K562 (cell line): Measurements from ENCODE around the gene AGPAT1. TPM values are rescaled to one million over a fixed set of nuclear protein-coding genes. Genes with fewer than 3 reads are reported as not detected.

ENCODE experiments used
- ATAC-seq: fragments of 200-7000 bp; cut with Tn5 transposase; 3 replicates; pipeline ENCODE4 v1.9.1; 2020; ENCODE audit warnings: moderate library complexity
- BruUV-seq: library from RNA; stranded (reverse); fragments of 400-500 nt; replicated peaks from 2 replicates; lab custom pipeline; 2021; lab: Mats Ljungman, UMichigan
- CTCF ChIA-PET: fragments of 300-600 bp; formaldehyde crosslinking; extraction: SDS; loops from one replicate; lab custom pipeline; 2021; ENCODE audit warnings: low intra/inter-chr PET ratio; lab: Yijun Ruan, JAX
- POLR2A ChIA-PET: fragments of 300-600, 350-650 bp; sonication (Branson Sonifier 250); formaldehyde crosslinking; extraction: SDS; loops from one replicate; lab custom pipeline; 2021; ENCODE audit warnings: antibody characterized with exemption, inconsistent platforms; lab: Yijun Ruan, JAX
- DNase-seq, 4 experiments: peaks; one replicate each; pipeline versions ENCODE4 v3.0.0 to v3.0.0-alpha.2; 2011 to 2018; ENCODE audit warnings: low spot score in 3 of 4, mixed read lengths in 3 of 4; ENCODE audit errors: extremely low read depth in 1 of 4
- FAIRE-seq: peaks from 2 replicates; lab custom pipeline; 2011; peaks lifted over from hg19 to GRCh38; lab: Jason Lieb, UNC
- H2AFZ ChIP-seq: 2 replicates; pipeline ENCODE4 v1.6.0; 2011; ENCODE audit warnings: low read depth, low read length, control low read depth, inconsistent platforms
- H3K27ac ChIP-seq: fragments of 200-600 bp; 3 replicates; pipeline ENCODE4 v1.8.0; 2011; ENCODE audit warnings: low read depth, mild to moderate bottlenecking, control low read depth, inconsistent platforms, low read length, moderate library complexity, mixed read lengths; ENCODE audit errors: extremely low read depth
- H3K27me3 ChIP-seq, 2 experiments: fragments of 300-600 bp in 1 of 2; 2 replicates in 1 of 2; 3 replicates in 1 of 2; pipeline versions ENCODE4 v1.6.0 to v1.8.0; 2011; ENCODE audit warnings: inconsistent platforms in 2 of 2, low read length in 2 of 2, mild to moderate bottlenecking in 1 of 2, mixed read lengths in 1 of 2, moderate library complexity in 1 of 2; ENCODE audit not compliant: control insufficient read depth in 2 of 2, insufficient read depth in 2 of 2
- H3K36me3 ChIP-seq: fragments of 300-600 bp; 3 replicates; pipeline ENCODE4 v1.8.0; 2011; ENCODE audit warnings: mild to moderate bottlenecking, low read length, inconsistent platforms; ENCODE audit not compliant: control insufficient read depth, insufficient read depth
- H3K4me1 ChIP-seq, 2 experiments: fragments of 200-600 bp in 1 of 2; replicated peaks in 1 of 2; 2 replicates in 1 of 2; 3 replicates in 1 of 2; pipeline versions ENCODE4 v1.5.1 to v1.8.0; 2011; ENCODE audit warnings: inconsistent platforms in 2 of 2, low read length in 2 of 2, mild to moderate bottlenecking in 1 of 2, mixed read lengths in 1 of 2, moderate library complexity in 1 of 2; ENCODE audit not compliant: control insufficient read depth in 2 of 2, insufficient read depth in 2 of 2
- H3K4me2 ChIP-seq: 2 replicates; pipeline ENCODE4 v1.6.1; 2011; ENCODE audit warnings: low read length, control low read depth, inconsistent platforms, mixed read lengths; ENCODE audit not compliant: insufficient read depth
- H3K4me3 ChIP-seq: fragments of 200-600 bp; sonication (generic), shearing (Covaris generic); 2 replicates; pipeline ENCODE4 v1.5.1; 2016; ENCODE audit warnings: control low read depth, inconsistent platforms
- H3K79me2 ChIP-seq: fragments of 200-600 bp; 3 replicates; pipeline ENCODE4 v1.8.0; 2011; ENCODE audit warnings: low read length, inconsistent platforms; ENCODE audit not compliant: control insufficient read depth, insufficient read depth
- H3K9ac ChIP-seq, 2 experiments: 2 replicates each; pipeline versions ENCODE4 v1.6.0 to v1.6.1; 2011; ENCODE audit warnings: low read depth in 2 of 2, low read length in 2 of 2, control low read depth in 1 of 2, inconsistent platforms in 1 of 2, mild to moderate bottlenecking in 1 of 2, mixed read lengths in 1 of 2; ENCODE audit not compliant: insufficient read depth in 1 of 2
- H3K9me1 ChIP-seq: one replicate; pipeline ENCODE4 v1.6.0; 2011; ENCODE audit warnings: inconsistent platforms, mild to moderate bottlenecking, low read length, moderate library complexity; ENCODE audit not compliant: control insufficient read depth, insufficient read depth
- H3K9me3 ChIP-seq: replicated peaks from 2 replicates; pipeline ENCODE4 v1.5.1; 2011; ENCODE audit warnings: low read depth, low read length, inconsistent platforms; ENCODE audit not compliant: control insufficient read depth, insufficient read depth
- H4K20me1 ChIP-seq: replicated peaks from 2 replicates; pipeline ENCODE4 v1.6.1; 2011; ENCODE audit warnings: low read length, inconsistent platforms, mixed read lengths; ENCODE audit not compliant: control insufficient read depth, insufficient read depth
- COPS2 ChIP-seq: fragments of 450-650 bp; conservative IDR thresholded peaks from 2 replicates; pipeline ENCODE4 v1.6.1; 2016; ENCODE audit warnings: mild to moderate bottlenecking, moderate library complexity
- MAFG ChIP-seq: fragments of 450-650 bp; conservative IDR thresholded peaks from 2 replicates; pipeline ENCODE4 v1.6.1; 2016; ENCODE audit warnings: missing genetic modification characterization, missing compliant biosample characterization
- MYC ChIP-seq, 2 experiments: fragments of 250-450 bp in 1 of 2; sonication (Bioruptor Pico) in 1 of 2; IDR thresholded peaks; 2 replicates each; pipeline versions ENCODE4 v1.5.1 to v1.6.1; 2012 to 2021; ENCODE audit warnings: low read depth in 2 of 2, borderline replicate concordance in 1 of 2, improper control_type of control experiment in 1 of 2, low read length in 1 of 2, mild to moderate bottlenecking in 1 of 2, moderate library complexity in 1 of 2
- NBN ChIP-seq: fragments of 450-650 bp; IDR thresholded peaks from 2 replicates; pipeline ENCODE4 v1.6.1; 2016; ENCODE audit warnings: low read depth, mild to moderate bottlenecking
- NEUROD1 ChIP-seq: fragments of 150-350 bp; IDR thresholded peaks from 2 replicates; pipeline ENCODE4 v1.6.1; 2014; ENCODE audit warnings: borderline replicate concordance, low read length, low read depth; ENCODE audit not compliant: partially characterized antibody
- NFXL1 ChIP-seq: fragments of 450-650 bp; formaldehyde crosslinking; IDR thresholded peaks from 2 replicates; pipeline ENCODE4 v1.4.0; 2021; ENCODE audit warnings: mild to moderate bottlenecking
- POLR2B ChIP-seq: fragments of 450-650 bp; IDR thresholded peaks from 2 replicates; pipeline ENCODE4 v1.6.1; 2018; ENCODE audit warnings: low read depth; ENCODE audit not compliant: partially characterized antibody
- SMAD4 ChIP-seq: fragments of 250-450 bp; sonication (Bioruptor Pico); conservative IDR thresholded peaks from 2 replicates; pipeline ENCODE4 v1.8.0; 2021; ENCODE audit warnings: inconsistent platforms, mild to moderate bottlenecking, moderate library complexity
- TCF15 ChIP-seq: fragments of 250-450 bp; sonication (Bioruptor Pico); IDR thresholded peaks from 2 replicates; pipeline ENCODE4 v1.8.0; 2022; ENCODE audit warnings: moderate library complexity, mild to moderate bottlenecking, inconsistent platforms
- ZNF740 ChIP-seq, 3 experiments: fragments of 200-800 bp in 1 of 3; sonication (Bioruptor generic) in 1 of 3; sonication (generic) in 1 of 3; formaldehyde crosslinking in 1 of 3; IDR thresholded peaks; 2 replicates each; pipeline versions ENCODE4 v1.6.1 to v1.8.0; 2016 to 2022; ENCODE audit warnings: mild to moderate bottlenecking in 2 of 3, missing compliant biosample characterization in 2 of 3, missing genetic modification characterization in 2 of 3, missing genetic modification reagents in 1 of 3
- ZNF766 ChIP-seq: fragments of 200-800 bp; sonication (Bioruptor generic); conservative IDR thresholded peaks from 2 replicates; pipeline ENCODE4 v1.6.1; 2016; ENCODE audit warnings: missing genetic modification characterization, missing compliant biosample characterization
- ZNF830 ChIP-seq: fragments of 250-450 bp; sonication (Bioruptor Pico); IDR thresholded peaks from 2 replicates; pipeline ENCODE4 v1.5.0; 2021; ENCODE audit warnings: mild to moderate bottlenecking
- WGBS: fragments of 100-300 bp; shearing (Covaris generic); methylation state at CpG from one replicate; pipeline ENCODE4 v1.1.6; 2016; ENCODE audit warnings: low coverage, mixed read lengths; ENCODE audit not compliant: insufficient coverage; ENCODE audit errors: missing lambda C conversion rate; 5-methylcytosine and 5-hydroxymethylcytosine counted together
- in situ Hi-C: fragments of 300-500 bp; cut with MboI; formaldehyde crosslinking; loops from 4 replicates; pipeline ENCODE4 v1.15.0; 2018; ENCODE audit warnings: inconsistent platforms, mixed read lengths
- intact Hi-C: fragments of 100-400 bp; cut with micrococcal nuclease; formaldehyde crosslinking; loops from 2 replicates; pipeline ENCODE4 v1.14.2; 2022
- polyA plus RNA-seq, 8 experiments: library from polyadenylated mRNA; depleted of rRNA in 4 of 8; stranded (reverse) in 5 of 8; unstranded in 3 of 8; fragments of >200 nt; fragmentation: Nextera tagmentation in 2 of 8; fragmentation: Illumina TruSeq in 1 of 8; extraction: Ambion mirVana in 2 of 8; extraction: Trizol in 1 of 8; gene quantifications; 2 replicates each; pipeline versions ENCODE4 v1.2.1 to v1.2.3, GENCODE V29; 2011 to 2014; ENCODE audit warnings: inconsistent platforms in 1 of 8, missing spikeins in 1 of 8
- total RNA-seq, 7 experiments: library from RNA; depleted of rRNA in 6 of 7; stranded (reverse); fragments of >200 nt in 6 of 7; fragmentation: Illumina TruSeq in 2 of 7; extraction: Trizol in 2 of 7; gene quantifications; 2 replicates each; pipeline versions ENCODE4 v1.2.1 to v1.2.3, GENCODE V29; 2011 to 2021; ENCODE audit warnings: low replicate concordance in 1 of 7
- TF ChIP-seq, protein P1 (sequence below): fragments of 250-450 bp; sonication (Bioruptor Pico); IDR thresholded peaks from 2 replicates; pipeline ENCODE4 v1.4.0; 2020; ENCODE audit warnings: mild to moderate bottlenecking, moderate library complexity
- TF ChIP-seq, protein P2 (sequence below): fragments of 450-650 bp; formaldehyde crosslinking; IDR thresholded peaks from 2 replicates; pipeline ENCODE4 v1.4.0; 2020; ENCODE audit warnings: mild to moderate bottlenecking, moderate library complexity

The AGPAT1 gene
- total and polyA plus RNA-seq, 9 of the 15 experiments (the other 6 are each of a cell fraction or from before 2014, with no cell fraction given): 37.9 to 176 (median 69.4) TPM

GRCh38 chr6:32184084-32184640 lies 8.3 kb upstream of the AGPAT1 start, which contains the start of gene AGER:
TSS of gene AGER (minus strand) at chr6:32184253. CDS start at chr6:32184222, 31 bp downstream.
- H3K4me2 ChIP-seq: no peak within 1 kb of the TSS
- BruUV-seq: no TSS peak
- DNase-seq: peak in 1 of 4 experiments; percentile 24
- ATAC-seq: 0 out of 3 replicates have a peak, but pooled peaks have one; percentile 1
- no peak within 1 kb of the TSS for H3K4me3 ChIP-seq
- no peaks in the 10 kb centered on the region for H3K9me3 ChIP-seq
- CTCF ChIA-PET: no interaction called here
- H3K36me3 ChIP-seq: peaks cover 85% of the 10 kb centered on the region; the same call in 2 of the 3 replicates
- intact Hi-C loops: no loop called here
- no peaks in the 10 kb centered on the region for H4K20me1 ChIP-seq
- peaks cover 64 to 69% of the 10 kb centered on the region in 2 experiments for H3K4me1 ChIP-seq
- H3K27me3 ChIP-seq: no peaks in the 10 kb centered on the region
- POLR2A ChIA-PET: no interaction called here
- H3K9me1 ChIP-seq: peaks cover 7% of the 10 kb centered on the region
- no peak for FAIRE-seq
- H2AFZ ChIP-seq: no peak within 1 kb of the TSS
- H3K27ac ChIP-seq: peak within 1 kb of the TSS; percentile 56; the same call in 2 of the 3 replicates
- H3K79me2 ChIP-seq: peaks cover 61% of the 10 kb centered on the region
- in situ Hi-C loops: no loop called here
- 81% methylated on average over 6 of the region's 6 CpGs for WGBS
- peak within 1 kb of the TSS; percentile 42 to 82 for H3K9ac ChIP-seq
- TF ChIP-seq POLR2B (peak; percentile 70), MYC (IDR thresholded peaks at IDR 0.05; ENCODE audit: low read depth, low read length) (no peak), MYC (CRISPR knock-in tag; IDR thresholded peaks at IDR 0.05; ENCODE audit: borderline replicate concordance, low read depth) (peak; percentile 75), TCF15 (CRISPR knock-in tag) (peak; percentile 70; the same call in 1 of the 2 replicates), SMAD4 (peak; percentile 93), ZNF830 (CRISPR knock-in tag) (peak; percentile 35; the same call in 1 of the 2 replicates), NFXL1 (peak; percentile 77; the same call in 1 of the 2 replicates), NBN (no peak), NEUROD1 (no peak), ZNF740 (CRISPR knock-in tag; IDR thresholded peaks at IDR 0.05) (no peak), ZNF740 (tag; IDR thresholded peaks at IDR 0.05) (no peak), ZNF766 (CRISPR knock-in tag) (0 out of 2 replicates have a peak, but pooled peaks have one; percentile 27), COPS2 (no peak), MAFG (tag) (no peak)
- TF ChIP-seq, protein P1, sequence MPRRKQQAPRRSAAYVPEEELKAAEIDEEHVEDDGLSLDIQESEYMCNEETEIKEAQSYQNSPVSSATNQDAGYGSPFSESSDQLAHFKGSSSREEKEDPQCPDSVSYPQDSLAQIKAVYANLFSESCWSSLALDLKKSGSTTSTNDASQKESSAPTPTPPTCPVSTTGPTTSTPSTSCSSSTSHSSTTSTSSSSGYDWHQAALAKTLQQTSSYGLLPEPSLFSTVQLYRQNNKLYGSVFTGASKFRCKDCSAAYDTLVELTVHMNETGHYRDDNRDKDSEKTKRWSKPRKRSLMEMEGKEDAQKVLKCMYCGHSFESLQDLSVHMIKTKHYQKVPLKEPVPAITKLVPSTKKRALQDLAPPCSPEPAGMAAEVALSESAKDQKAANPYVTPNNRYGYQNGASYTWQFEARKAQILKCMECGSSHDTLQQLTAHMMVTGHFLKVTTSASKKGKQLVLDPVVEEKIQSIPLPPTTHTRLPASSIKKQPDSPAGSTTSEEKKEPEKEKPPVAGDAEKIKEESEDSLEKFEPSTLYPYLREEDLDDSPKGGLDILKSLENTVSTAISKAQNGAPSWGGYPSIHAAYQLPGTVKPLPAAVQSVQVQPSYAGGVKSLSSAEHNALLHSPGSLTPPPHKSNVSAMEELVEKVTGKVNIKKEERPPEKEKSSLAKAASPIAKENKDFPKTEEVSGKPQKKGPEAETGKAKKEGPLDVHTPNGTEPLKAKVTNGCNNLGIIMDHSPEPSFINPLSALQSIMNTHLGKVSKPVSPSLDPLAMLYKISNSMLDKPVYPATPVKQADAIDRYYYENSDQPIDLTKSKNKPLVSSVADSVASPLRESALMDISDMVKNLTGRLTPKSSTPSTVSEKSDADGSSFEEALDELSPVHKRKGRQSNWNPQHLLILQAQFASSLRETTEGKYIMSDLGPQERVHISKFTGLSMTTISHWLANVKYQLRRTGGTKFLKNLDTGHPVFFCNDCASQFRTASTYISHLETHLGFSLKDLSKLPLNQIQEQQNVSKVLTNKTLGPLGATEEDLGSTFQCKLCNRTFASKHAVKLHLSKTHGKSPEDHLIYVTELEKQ (CRISPR knock-in tag): 0 out of 2 replicates have a peak, but pooled peaks have one; percentile 3
- TF ChIP-seq, protein P2, sequence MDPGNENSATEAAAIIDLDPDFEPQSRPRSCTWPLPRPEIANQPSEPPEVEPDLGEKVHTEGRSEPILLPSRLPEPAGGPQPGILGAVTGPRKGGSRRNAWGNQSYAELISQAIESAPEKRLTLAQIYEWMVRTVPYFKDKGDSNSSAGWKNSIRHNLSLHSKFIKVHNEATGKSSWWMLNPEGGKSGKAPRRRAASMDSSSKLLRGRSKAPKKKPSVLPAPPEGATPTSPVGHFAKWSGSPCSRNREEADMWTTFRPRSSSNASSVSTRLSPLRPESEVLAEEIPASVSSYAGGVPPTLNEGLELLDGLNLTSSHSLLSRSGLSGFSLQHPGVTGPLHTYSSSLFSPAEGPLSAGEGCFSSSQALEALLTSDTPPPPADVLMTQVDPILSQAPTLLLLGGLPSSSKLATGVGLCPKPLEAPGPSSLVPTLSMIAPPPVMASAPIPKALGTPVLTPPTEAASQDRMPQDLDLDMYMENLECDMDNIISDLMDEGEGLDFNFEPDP (CRISPR knock-in tag): 0 out of 2 replicates have a peak, but pooled peaks have one; percentile 60
